Endometrial microvascular endothelial cells (primary cell): ENCODE results near the gene FAM43B. TPM values are rescaled to one million over a fixed set of nuclear protein-coding genes. Genes with fewer than 3 reads are reported as not detected.

Source experiments
- in situ Hi-C: cut with HindIII; loops from 2 replicates; pipeline ENCODE4 v1.10.0; 2017; ENCODE audit warnings: low sequenced_read_pairs, low pct_unique_long_range_greater_than_20kb; ENCODE audit errors: inconsistent ontology term
- total RNA-seq: library from RNA; depleted of rRNA; stranded (reverse); fragments of >200 nt; gene quantifications from one replicate; pipeline ENCODE4 v1.2.3, GENCODE V29; 2015; ENCODE audit errors: inconsistent ontology term

Gene FAM43B
- total RNA-seq, 1 donor from 2014 or later: not detected

DNA sequence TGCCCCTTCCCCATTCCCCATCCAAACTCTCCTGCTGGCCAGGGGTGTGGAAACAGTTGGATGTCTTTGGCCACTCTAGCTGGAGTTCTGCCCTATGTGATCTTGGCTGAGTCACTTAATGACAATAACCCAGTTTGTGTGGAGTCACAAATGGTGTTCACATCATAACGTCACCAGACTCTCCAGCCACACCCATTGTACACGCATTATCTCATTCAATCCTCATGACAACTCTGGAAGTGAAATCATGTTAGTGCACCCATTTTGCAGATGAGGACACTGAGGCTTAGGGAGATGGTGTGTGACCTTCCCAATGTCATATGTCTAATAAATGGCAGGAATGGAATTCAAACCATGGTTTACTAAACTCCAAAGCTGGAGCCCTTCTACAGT is 35.3 kb downstream of the FAM43B start:
- in situ Hi-C loops: no loop called here

DNA sequence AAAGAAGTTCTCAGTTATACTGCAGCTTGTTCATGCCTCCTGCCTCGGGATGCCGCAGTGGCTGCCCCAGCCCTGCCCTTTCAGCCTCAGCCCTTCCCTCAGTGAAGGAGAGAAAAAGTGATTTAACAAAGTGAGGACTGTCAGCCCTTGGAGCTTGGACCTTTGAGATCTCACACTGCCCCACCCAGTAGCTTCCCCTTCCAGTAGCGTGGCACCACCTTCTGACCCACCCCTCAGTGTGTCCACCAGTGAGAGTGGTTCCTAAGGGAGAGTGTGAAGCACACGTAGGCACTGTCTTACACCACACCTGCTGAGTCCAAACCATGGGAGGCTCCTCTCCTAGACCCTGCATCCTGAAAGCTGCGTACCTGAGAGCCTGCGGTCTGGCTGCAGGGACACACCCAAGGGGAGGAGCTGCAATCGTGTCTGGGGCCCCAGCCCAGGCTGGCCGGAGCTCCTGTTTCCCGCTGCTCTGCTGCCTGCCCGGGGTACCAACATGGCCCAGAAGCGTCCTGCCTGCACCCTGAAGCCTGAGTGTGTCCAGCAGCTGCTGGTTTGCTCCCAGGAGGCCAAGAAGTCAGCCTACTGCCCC is 36.4 kb downstream of the FAM43B start, which contains the start of gene CDA:
Gene CDA (plus strand): TSS at position 464 of the 592 bp plus-strand sequence. CDS start 33 bp downstream, at position 497.
- in situ Hi-C loops: no loop called here

DNA sequence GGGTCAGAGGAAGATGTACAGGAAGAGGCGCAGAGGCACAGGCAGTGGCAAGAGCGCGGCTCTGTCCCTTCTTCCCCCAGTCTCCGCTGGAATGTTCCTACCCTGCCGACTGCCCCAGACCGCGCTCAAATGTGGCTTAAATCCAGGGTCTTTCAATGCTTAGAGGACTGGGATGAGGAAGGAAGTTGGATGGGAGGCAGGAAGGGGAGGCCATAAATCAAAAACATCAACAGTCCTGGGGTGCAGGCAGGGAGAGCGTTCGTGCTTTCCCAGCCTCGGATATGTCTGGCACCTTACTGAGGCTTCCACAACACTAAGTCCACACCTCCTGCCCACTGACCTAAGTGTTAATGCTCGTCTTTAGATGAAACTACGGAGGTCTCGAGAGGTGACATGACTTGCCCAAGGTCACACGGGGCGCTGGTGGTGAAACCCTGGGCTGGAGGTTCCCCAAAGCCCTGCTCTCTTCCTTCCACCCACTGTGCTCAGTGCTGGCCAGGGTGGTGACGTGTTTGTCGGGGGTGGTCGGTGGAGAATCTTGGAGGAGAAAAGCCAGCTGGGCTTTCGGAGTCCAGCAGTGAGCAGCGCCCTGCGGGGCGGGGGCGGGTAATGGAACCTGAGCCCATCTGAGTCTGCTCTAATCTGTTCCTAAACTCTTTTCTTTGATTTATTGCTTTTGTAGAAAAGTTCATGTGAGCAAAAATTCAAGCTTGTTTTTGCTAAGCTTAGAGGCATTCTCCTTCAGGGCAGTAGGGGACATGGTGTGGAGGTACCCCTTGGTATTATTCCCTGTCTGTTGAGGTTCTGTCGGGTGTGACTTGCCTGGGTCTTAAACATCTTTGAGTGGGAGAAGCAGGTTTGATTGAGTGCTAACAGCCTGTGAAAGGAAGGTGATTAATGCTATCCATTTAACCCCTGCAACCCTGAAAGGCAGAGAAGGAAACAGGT is 37.2 kb downstream of the FAM43B start:
- in situ Hi-C loops: no loop called here

DNA sequence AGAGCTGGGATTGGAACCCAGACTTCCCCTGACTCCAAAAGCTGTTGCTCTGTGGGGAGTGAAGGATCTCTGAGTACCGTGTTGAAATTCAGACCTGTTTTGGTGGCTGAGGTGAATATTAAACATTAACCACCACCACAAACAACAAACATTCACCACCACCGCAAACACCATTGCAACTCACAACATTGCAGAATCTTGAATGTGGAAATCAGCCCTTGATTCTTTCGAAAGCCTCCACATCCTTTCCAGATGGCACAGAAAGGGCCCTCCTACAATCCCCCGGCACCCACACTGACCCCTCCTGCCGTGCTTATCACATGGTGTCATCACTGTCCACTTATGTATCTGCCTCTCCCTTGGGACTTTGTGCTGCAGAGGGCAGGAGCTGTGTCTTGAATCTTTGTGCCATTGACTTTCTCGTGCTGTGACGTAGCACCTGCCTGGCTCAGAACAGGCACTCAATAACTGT is 38.0 kb downstream of the FAM43B start:
- in situ Hi-C loops: no loop called here

DNA sequence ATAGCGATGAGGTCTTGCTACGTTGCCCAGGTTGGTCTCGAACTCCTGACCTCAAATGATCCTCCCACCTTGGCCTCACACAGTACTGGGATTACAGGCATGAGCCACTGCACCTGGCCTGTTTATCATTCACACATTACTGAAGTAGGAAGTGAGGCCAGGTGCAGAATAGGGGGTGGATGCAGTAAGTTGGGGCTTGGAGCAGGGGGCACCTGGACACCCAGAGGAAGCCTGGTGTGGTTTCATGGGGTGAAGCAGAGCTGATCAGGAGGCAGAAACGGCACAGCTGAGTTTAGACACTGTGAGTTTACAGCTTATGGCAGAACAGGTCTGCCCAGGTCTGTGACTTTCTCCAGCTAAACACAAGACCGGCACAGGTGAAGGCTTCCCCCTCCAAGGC is 41.4 kb downstream of the FAM43B start:
- in situ Hi-C loops: no loop called here

DNA sequence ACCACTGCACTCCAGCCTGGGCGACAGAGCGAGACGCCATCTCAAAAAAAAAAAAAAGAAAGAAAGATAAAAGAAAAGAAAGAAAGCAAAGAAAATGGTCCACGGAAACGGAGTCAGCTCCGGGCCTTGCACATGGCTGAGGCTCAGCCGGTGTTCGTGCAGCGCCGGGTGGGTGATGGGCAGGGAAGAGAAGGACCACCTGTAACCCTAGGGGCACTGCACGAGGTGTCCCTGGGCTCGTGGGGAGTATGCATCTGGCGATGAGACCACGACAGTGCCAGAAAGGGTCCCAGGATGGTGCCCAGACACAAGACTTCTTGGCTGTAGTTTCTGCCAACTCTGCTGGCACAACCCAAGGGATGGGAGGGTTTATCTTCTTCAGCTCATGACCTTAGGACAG is 42.4 kb downstream of the FAM43B start:
- in situ Hi-C loops: no loop called here

DNA sequence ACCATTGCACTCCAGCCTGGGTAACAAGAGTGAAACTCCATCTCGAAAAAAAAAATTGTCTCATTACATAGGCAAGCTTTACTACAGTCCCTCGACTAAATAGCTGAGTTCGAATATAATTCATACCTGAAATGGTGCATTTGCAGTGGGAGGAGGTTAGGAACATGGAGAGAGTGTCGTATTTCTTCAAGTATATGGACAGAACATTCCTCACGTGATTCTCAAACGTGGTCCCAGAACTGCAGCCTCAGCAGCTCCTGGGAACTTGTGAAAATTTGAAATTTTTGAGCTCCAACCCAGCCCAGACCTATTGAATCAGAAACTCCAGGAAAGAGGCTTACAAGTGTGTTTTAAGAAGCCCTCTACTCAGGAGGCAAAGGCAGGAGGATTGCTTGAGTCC is 43.7 kb downstream of the FAM43B start:
- in situ Hi-C loops: no loop called here

DNA sequence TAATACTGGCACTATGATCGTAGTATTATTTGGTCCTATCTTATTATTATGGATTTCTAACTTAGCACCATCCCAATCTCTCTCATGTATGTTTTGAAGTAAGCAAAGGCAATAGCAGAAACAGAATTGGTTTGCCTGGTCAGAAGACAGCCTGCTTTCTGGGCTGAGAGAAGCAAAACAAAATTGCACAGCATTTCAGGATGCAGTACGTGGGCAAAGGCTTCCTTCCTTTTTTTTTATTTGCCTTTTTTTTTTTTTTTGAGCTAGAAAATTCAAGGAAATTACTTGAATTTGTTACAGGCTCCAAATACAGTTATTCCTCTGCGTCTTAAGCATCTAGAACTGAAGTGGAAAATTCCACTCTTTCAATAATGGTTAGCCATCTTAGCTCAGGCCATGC is 45.3 kb downstream of the FAM43B start:
- in situ Hi-C loops: no loop called here

DNA sequence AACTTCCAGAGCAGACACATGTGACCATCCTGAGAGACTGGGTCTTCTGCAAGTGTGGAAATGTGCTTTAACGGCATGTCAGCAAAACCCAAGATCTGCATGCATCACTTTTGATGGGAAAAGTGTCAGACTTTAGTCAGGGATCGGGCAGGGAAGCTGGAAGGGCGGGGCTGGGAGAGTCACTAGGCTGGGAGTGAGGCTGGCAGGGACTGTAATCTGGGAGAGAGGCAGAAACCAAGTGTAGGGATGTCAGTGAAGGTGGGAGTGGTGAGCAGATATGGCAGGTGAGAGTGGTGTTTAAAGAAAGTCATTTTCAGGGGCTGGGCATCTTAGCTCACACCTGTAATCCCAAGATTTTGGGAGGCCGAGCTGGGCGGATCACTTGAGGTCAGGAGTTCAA is 47.8 kb downstream of the FAM43B start:
- in situ Hi-C loops: no loop called here

DNA sequence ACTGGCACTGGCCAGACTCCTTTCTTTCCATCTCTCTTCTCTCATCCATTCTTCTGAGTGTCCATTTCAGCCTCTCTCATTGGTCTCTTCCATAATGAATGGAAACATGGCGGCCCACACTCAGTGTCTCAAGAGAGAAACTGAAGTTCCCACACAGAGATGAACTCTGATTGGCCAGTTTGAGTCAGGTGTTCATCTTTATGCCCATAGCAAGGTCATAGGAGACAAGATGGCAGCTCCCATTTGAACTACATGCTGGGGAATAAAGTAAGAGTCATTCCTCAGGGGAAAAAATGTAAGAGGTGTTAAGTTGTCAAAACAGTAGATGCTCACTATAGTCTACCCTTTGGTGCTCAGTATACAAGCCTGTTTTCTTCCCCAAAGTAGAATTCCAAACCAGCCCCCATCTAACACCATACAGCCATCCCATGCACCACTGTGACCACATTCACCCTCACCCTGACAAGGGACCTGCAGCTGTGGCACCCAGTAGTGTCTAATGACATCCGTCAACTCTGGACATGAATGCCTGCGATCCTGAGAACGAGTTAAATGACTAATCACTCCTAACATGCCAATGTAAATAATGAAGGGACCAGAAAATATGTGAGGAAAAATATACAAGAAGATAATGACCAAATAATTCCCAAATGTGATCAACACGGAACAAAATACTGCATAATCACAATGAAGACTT is 48.9 kb downstream of the FAM43B start:
- in situ Hi-C loops: no loop called here

DNA sequence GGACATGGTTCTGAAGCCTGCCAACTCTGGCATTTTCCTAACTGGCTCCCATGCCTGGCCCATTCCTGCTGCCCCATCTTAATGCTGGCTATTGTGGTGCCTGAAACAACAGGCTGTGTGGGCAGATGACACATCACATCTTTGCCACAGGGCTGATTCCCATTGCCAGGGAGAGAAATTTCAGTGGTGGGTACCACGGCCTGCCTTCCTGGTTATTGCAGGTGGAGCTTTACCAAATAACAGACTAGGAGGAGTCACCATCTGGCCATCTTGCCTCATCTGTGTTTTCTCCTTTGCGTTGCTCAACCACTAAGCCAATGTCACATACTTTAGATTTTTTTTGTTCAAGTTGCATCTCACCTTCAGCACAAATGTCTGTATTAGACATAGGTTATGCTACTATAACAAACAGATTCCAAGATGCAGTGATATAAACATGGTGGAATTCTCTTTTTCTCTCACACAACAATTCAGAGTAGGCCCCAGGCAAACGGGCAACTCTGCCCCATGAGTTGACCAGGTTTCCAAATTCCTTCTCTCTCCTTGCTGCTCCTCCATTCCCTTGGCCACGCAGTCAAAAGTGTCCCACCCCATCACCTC is 50.6 kb downstream of the FAM43B start:
- in situ Hi-C loops: no loop called here

DNA sequence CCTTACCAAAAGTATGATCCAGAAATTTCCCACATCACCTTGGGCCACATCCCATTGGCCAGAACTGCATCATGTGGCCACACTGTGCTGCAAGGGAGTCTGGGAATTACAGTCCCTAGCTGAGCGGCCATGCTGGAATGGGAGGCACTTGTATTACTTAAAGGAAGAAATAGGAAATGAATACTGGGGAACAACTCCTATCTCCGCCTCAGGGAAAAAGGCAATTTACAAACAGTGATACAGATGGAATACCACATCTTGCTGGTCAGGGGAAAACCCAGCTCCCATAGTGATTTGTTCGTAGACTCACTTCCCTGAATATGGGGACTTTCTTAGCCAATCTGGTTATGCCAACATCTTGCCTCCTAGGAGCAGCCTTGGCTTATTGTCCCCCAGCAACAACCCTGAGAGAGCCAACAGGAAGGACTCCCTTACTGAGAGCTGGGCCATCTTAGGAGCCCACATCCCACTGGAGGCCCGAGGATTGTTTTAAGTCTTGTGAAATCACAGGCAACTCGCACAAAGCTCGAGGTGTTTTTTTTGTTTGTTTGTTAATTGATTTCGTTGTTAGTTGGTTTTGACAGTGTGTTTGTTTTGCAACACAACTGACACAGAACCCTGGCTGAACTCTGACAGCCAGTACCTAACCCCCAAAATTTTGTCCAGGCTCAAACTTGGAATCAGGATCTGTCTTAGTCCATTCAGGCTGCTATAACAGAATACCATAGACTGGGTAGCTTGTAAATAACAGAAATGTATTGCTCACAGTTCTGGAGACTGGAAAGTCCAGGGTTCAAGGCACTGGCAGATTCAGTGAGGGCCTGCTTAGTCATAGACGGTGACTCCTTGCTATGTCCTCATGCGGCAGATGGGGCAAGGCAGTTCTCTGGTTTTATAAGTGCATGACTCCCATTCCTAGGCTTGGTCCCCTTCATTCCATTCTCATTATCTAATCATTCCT is 51.4 kb downstream of the FAM43B start:
- in situ Hi-C loops: no loop called here

Other genes with a start within 250 kb of the FAM43B start
- gene CAMK2N1, start 66.4 kb upstream of the FAM43B start, total RNA-seq: 3.3 TPM
- 32.7 TPM for gene MUL1, start 44.4 kb upstream of the FAM43B start, total RNA-seq
- 9.1 TPM for gene CDA, start 36.5 kb downstream of the FAM43B start, total RNA-seq
- 43.0 TPM for gene PINK1, start 80.9 kb downstream of the FAM43B start, total RNA-seq
- gene DDOST, start 108.8 kb downstream of the FAM43B start, total RNA-seq: 429 TPM
- gene KIF17, start 165.4 kb downstream of the FAM43B start, total RNA-seq: 26.4 TPM
- gene SH2D5, start 180.1 kb downstream of the FAM43B start, total RNA-seq: 1.5 TPM
- gene HP1BP3, start 234.7 kb downstream of the FAM43B start, total RNA-seq: 182 TPM